SH-SY5Y (cell line): ENCODE results near the gene NEMP2.

Experiments used
- GATA2 ChIP-seq: IDR thresholded peaks from 2 replicates; pipeline ENCODE4 v1.6.1; 2011; ENCODE audit warnings: mild to moderate bottlenecking, low read depth, low read length
- GATA3 ChIP-seq: IDR thresholded peaks from 2 replicates; pipeline ENCODE4 v1.6.1; 2011; ENCODE audit warnings: low read depth, mild to moderate bottlenecking, low read length, moderate library complexity

DNA sequence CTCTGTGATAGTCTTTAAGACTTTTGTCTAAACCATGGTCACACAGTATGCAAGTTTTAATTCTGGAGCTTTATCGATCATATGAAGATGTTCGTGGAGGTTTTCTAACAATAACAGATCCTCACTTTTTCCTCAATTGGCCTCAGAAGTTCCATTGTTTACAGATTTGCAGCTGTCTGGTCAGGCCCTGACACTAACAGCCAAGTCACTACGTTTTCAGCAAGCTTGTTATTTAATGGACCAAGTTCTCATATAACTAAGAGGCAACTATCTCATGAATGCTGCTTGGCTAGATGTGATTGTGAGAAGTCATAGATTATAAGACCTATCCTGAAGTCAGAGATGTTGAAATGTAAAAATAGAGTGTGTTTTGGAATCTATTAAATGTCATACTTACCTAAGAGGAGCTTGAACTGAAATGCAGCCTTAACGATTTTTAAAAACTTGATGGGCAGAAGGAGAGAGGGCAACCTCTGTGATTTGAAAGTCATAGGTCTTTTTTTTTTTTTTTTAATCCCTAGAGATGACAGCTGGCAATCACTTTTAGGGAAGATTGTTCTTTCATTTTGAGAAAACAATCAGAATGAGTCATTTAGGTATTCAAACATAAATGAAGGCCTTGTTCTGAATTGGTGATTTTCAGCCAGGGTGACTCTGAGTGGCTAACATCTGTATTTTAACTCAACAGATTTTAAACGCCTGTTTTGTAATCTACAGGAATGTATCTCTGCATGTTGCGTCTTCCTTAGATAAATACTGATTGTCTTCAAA lies 48.4 kb upstream of the NEMP2 start:
- no peak for TF ChIP-seq GATA2
- TF ChIP-seq GATA3 = no peak
